Measurements from ENCODE around the gene SERTAD4.
"Not testable (repeated sequence)": the region's sequence is repeated elsewhere in the genome, so short reads cannot be mapped to it uniquely, and the experiment has no call there.

Gene SERTAD4

GRCh38 chr1:210232511-210233215, at the start of gene SERTAD4:
SERTAD4 (plus strand) TSS chr1:210232796; CDS start chr1:210237961, 5,165 bp downstream.
- peak; percentile 80 for DNase-seq (ENCODE audit: low spot score)

- DNase-seq (ENCODE audit: low spot score), result no peak
Measured at GRCh38 chr1:210185063-210185462, 47.5 kb upstream of the SERTAD4 start.

GRCh38 chr1:210187849-210188606, 44.6 kb upstream of the SERTAD4 start:
- not testable (repeated sequence) for DNase-seq (ENCODE audit: low spot score)

- no peak for DNase-seq (ENCODE audit: low spot score)
Measured at GRCh38 chr1:210189426-210189825, 43.2 kb upstream of the SERTAD4 start.

- no peak for DNase-seq (ENCODE audit: low spot score)
Measured at GRCh38 chr1:210195635-210196160, 36.9 kb upstream of the SERTAD4 start.

GRCh38 chr1:210196266-210196665, 36.3 kb upstream of the SERTAD4 start:
- DNase-seq (ENCODE audit: low spot score), result not testable (repeated sequence)

GRCh38 chr1:210198840-210199239, 33.8 kb upstream of the SERTAD4 start:
- DNase-seq (ENCODE audit: low spot score), result no peak

- no peak for DNase-seq (ENCODE audit: low spot score)
Measured at GRCh38 chr1:210200124-210200736, 32.4 kb upstream of the SERTAD4 start.

- no peak for DNase-seq (ENCODE audit: low spot score)
Measured at GRCh38 chr1:210201681-210202080, 30.9 kb upstream of the SERTAD4 start.

- DNase-seq (ENCODE audit: low spot score), result no peak
Measured at GRCh38 chr1:210207597-210208450, 24.8 kb upstream of the SERTAD4 start.

- no peak for DNase-seq (ENCODE audit: low spot score)
Measured at GRCh38 chr1:210213335-210213734, 19.3 kb upstream of the SERTAD4 start.

GRCh38 chr1:210214573-210215409, 17.8 kb upstream of the SERTAD4 start:
- DNase-seq (ENCODE audit: low spot score), result no peak

GRCh38 chr1:210217482-210217881, 15.1 kb upstream of the SERTAD4 start:
- no peak for DNase-seq (ENCODE audit: low spot score)

- DNase-seq (ENCODE audit: low spot score), result no peak
Measured at GRCh38 chr1:210218047-210218446, 14.5 kb upstream of the SERTAD4 start.

- DNase-seq (ENCODE audit: low spot score), result no peak
Measured at GRCh38 chr1:210222340-210223006, 10.1 kb upstream of the SERTAD4 start.

GRCh38 chr1:210223226-210223904, 9.2 kb upstream of the SERTAD4 start:
- DNase-seq (ENCODE audit: low spot score), result no peak

- DNase-seq (ENCODE audit: low spot score), result no peak
Measured at GRCh38 chr1:210228158-210228557, 4.4 kb upstream of the SERTAD4 start.

GRCh38 chr1:210230149-210230695, 2.4 kb upstream of the SERTAD4 start:
- DNase-seq (ENCODE audit: low spot score), result no peak

- no peak for DNase-seq (ENCODE audit: low spot score)
Measured at GRCh38 chr1:210231846-210232510, 618 bp upstream of the SERTAD4 start.

Data from left forelimb (tissue), 1 donor.